Heart left ventricle (tissue), 13 donors: ENCODE results near the gene NUP58.

ENCODE experiments used
- CTCF ChIP-seq, 12 donors: fragments of 200-600 bp; sonication (generic) in 4 of 12; IDR thresholded peaks; one replicate each; pipeline versions ENCODE4 v1.5.0 to v1.8.0; 2018 to 2022; ENCODE audit warnings: antibody characterized with exemption in 12 of 12, mild to moderate bottlenecking in 5 of 12
- POLR2A ChIP-seq, 2 donors: fragments of 450-650 bp; IDR thresholded peaks; one replicate each; pipeline ENCODE4 v1.6.1; 2017; ENCODE audit warnings: antibody characterized with exemption in 2 of 2, mild to moderate bottlenecking in 2 of 2, moderate library complexity in 2 of 2
- donor health status: ischemic (EF 13 %, LVEDD 7.1; RV severe dilation, severe dysfunction).
- donor health status: DM: no; HTN: yes; CAD: no.
- donor health status: DM: no; HTN: no; CAD: no.
- donor health status: ischemic (EF 25% LVEDD 6.9; RV normal size, moderate dysfunction).
- donor health status: ischemic (EF 25% LVEDD 5.7; RV mildly dilated, moderate dysfunction).
- donor health status: ischemic (EF 35%, LVEDD 5.7; RV mildly dilated, moderate dysfunction).
- donor health status: nonischemic (EF 11% LVEDD 7.7; RV severe dilation, severe dysfunction).
- donor health status: DM: yes; HTN: yes; CAD: no.
- donor health status: PGD.
- donor health status: ischemic (EF 29% LVEDD 5.4; RV normal size, mild dysfunction).
- donor health status: nonischemic (EF 23%, LVEDD 6.1; RV moderate dilation, normal function).

- no peak for TF ChIP-seq POLR2A (IDR thresholded peaks at IDR 0.05)
- TF ChIP-seq CTCF (IDR thresholded peaks at IDR 0.05): no peak
Observed at GRCh38 chr13:25351404-25351803, 50.0 kb downstream of the NUP58 start.
